NCI-H446 (cell line): ENCODE results near the gene N4BP3.
"Not testable (repeated sequence)": the region's sequence is repeated elsewhere in the genome, so short reads cannot be mapped to it uniquely, and the experiment has no call there.

Experiments
- DNase-seq, 2 experiments: peaks; one replicate each; lab custom pipeline; 2025; lab: John Stamatoyannopoulos, UW

Gene N4BP3

GRCh38 chr5:178122346-178122745 is 9.0 kb downstream of the N4BP3 start:
- no peak for DNase-seq

DNA sequence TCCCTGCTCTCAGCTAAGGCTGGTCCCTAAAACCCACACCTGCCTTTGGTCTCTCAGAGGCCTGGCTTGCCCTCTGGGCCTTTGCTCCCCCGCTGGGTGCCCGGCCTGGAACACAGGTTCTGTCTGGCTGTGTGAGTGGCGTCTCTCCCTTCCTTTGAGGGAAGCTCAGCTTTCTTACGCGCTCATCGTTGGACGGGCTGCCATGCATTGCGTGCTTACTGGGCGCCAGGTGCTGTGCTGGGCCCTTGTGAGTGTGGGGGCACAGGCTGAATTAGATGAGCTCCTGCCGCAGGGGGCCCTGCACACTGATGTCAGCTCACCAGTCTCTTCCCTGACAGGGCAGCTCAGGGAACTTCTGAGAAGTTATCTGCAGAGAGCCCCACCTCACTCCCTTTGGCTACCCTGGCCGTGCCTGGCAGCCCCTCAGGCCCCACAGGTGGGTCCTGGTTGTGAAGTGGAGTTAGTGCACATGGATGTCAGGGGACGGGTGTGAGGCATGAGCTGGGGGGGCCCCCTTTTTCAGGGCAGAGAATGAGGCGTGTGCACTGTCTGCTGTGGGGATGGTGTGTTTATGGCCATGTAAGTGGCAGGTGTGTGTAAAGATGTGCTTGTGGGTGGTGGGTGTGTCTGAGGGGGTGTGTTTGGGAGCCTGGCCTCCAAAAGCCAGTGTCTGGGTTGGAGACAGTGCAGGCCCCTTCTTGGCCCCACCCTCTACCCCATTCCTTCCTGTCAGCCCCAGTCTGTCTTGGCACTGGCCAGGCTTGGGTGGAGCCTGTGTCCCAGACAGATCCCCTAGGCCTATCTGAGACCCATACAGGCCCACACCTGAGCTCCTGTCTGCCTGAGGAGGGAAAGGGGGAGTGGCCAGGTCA is 10.0 kb downstream of the N4BP3 start:
- no peak for DNase-seq

- no peak for DNase-seq
These were observed 10.9 kb downstream of the N4BP3 start for GRCh38 chr5:178123966-178124925.

GRCh38 chr5:178125253-178125906 is 12.0 kb downstream of the N4BP3 start:
- no peak for DNase-seq

DNA sequence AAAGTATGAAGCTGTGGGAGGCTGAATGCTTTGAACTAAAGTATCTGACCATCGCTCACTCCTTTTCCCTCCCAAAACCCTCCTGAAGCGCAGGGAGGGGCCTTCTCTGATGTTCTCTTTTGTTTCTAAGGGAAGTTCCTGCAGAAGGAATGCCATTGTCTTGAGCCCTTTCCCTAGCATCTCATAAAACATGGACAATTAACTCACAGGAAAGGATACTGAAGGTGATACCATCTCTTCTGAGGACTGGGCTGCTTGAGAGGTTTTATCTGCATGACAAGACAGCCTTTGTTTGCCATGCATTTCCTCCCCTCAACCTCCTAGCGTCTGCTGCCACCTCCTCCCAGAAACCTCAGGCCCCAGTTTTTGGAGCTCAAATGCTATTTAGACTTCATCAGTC is 13.2 kb downstream of the N4BP3 start:
- DNase-seq = no peak

DNA sequence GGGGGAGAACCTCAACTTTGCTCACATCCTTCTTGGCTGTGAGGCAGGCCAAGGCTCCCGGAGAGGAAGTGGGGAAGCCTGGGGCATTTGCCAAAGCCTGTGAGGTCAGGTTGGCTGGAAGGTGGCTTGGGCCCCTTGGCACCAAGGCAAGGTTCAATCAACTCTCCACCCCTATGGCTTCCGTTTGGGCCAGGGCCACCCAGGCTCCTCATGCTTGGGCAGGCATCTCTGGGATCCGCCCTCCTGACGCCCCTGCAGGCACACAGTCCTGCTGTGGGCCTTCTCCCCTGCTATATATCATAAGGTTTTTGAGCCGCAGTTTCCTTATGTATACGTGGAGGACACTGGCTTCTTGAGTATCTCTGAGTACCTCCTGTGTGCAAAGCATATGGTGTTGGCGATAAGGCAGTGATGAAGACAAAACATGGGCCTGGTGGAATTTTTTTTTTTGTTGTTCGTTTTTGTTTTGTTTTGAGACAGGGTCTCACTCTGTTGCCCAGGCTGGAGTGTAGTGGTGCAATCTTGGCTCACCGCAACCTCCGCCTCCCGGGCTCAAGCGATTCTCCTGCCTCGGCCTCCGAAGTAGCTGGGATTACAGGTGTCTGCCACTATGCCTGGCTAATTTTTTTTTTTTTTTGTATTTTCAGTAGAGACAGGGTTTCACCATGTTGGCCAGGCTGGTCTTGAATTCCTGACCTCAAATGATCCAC is 14.1 kb downstream of the N4BP3 start:
- DNase-seq = not testable (repeated sequence)

- no peak for DNase-seq
These were observed 16.0 kb downstream of the N4BP3 start for GRCh38 chr5:178129296-178129695.

DNA sequence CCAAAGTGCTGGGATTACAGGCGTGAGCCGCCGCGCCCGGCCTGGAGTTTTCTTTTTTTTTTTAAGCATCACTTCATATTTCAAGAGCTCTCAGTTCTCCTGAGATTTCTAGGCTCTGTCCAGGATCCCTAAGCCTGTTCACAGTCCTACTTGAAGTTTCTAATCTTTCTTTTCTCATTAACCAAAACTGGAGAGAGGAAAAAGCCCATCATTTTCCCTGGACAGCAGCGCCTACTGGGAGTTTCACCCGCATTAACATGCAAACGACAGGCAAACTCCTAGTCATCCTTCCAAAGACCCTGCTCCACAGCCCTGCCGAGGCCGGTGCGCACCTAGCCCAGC is 16.9 kb downstream of the N4BP3 start:
- DNase-seq = not testable (repeated sequence)

DNA sequence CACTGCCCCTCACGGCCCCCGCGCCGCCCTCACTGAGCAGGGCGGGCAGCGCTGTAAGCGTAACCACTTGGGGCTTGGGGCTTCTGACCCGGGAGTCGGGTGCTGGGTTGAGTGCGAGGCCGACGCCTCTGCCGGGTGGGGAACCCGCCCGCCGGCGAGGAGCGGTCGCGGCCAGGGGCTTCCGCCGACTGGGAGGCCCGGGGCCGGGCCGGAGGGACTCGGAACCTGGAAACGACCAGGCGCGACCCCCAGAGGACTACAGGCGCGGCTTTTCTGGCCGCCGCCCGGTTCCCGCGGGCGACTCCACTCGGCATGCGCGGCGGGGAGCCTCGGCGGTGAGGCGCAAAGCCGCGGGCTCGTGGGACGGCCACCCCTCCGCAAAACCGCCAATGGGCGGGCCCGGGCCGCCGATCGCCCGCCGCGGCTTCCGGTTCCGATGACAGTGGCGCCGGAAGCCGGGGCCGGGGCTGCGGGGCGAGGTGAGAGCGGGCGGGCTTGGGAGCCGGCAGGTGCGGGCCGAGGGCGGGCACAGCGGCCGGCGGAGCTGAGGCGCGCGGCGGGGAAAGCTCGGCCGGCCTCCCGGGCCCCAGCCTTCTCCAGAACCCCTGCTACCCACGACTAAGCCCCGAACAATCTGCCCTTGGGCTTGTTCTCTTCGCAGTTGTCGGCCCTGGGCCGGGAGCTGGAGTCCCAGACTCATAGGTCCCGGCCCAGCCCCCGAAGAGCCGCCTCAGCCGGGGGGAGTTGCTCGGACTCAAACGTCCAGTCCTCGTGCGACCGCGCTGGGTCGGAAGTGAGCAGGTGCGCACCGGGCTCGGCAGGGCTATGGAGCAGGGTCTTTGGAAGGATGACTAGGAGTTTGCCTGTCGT is 17.5 kb downstream of the N4BP3 start, which contains the start of gene RMND5B:
TSS of gene RMND5B (plus strand) at position 439 of the 870 bp plus-strand sequence. CDS start 7,106 bp downstream, outside the sequence.
- DNase-seq = peak; percentile 32 to 85

DNA sequence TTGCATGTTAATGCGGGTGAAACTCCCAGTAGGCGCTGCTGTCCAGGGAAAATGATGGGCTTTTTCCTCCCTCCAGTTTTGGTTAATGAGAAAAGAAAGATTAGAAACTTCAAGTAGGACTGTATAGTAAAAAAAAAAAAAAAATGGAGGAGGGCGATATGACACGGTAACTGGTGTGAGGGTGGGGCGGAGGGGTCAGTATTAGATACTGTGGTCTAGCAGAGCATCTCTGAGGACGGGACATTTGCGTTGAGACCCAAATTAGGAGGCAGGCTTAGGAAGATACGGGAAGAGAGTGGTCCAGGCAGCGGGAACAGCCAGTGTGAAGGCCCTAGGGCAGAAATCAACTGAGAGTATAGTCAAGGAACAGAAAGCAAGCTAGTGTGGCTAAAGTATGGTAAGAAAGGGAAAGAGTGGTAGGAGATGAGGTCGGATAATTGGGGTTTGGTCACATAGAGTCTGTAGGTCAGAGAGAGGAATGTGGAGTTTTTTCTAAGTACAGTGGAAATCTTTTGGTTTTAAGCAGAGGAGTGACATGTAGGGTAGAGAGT is 18.2 kb downstream of the N4BP3 start:
- no peak for DNase-seq

DNA sequence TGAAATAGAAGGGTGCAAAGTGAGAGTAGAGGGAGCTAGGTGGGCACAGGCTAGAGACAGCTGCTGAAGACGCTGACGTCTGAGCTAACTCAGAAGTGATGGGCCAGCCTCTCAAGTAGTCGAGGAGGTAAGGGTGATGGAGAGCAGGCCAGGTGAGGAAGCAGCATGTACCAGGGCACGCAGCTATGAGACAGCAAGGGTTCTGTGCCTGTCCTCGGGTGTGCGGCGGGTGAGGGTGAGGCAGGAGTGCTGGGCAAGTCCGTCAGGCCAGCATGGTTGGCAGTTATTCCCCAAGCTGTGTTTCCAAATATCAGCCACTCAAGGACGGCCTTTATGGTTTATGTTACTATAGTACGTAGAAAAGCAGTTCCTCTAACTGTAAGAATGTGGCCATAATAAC is 23.7 kb downstream of the N4BP3 start:
- no peak for DNase-seq

DNA sequence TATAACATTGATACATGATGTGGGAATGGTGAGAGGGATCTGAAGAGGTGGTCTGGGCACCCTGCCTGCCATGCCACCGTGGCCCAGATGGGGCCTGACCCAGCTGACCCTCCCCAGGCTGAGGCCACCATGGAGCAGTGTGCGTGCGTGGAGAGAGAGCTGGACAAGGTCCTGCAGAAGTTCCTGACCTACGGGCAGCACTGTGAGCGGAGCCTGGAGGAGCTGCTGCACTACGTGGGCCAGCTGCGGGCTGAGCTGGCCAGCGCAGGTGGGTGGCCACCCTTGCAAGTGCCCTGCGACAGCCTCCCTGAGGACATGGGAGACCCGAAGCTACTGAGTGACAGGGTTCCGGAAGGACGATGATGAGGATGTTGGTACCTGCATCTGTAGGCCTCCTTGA is 24.7 kb downstream of the N4BP3 start:
- DNase-seq = no peak

GRCh38 chr5:178141550-178141949 is 28.2 kb downstream of the N4BP3 start:
- no peak for DNase-seq

- DNase-seq = no peak
These were observed 29.3 kb downstream of the N4BP3 start for GRCh38 chr5:178142642-178143041.

DNA sequence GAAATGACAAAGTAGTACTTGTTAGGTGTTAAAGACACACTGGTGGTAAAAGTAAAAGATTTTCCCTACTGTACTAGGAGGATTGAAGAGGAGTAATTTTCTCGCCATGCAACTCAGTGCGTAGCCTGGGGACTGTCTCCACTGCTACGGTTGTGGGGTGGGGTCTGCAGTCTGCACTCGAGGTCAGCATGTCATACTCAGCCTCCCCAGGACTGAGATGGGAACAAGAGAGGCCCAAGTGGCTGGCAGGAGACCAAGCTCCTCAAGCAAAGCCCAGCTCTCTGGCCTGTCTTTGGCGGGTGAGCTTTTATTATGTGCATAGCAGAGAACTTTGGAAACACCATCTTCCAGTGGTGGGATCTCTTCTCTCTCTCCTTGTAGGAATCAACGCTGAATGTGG is 29.9 kb downstream of the N4BP3 start:
- DNase-seq = no peak

GRCh38 chr5:178143901-178144300 is 30.6 kb downstream of the N4BP3 start:
- DNase-seq = peak; percentile 8 to 71

DNA sequence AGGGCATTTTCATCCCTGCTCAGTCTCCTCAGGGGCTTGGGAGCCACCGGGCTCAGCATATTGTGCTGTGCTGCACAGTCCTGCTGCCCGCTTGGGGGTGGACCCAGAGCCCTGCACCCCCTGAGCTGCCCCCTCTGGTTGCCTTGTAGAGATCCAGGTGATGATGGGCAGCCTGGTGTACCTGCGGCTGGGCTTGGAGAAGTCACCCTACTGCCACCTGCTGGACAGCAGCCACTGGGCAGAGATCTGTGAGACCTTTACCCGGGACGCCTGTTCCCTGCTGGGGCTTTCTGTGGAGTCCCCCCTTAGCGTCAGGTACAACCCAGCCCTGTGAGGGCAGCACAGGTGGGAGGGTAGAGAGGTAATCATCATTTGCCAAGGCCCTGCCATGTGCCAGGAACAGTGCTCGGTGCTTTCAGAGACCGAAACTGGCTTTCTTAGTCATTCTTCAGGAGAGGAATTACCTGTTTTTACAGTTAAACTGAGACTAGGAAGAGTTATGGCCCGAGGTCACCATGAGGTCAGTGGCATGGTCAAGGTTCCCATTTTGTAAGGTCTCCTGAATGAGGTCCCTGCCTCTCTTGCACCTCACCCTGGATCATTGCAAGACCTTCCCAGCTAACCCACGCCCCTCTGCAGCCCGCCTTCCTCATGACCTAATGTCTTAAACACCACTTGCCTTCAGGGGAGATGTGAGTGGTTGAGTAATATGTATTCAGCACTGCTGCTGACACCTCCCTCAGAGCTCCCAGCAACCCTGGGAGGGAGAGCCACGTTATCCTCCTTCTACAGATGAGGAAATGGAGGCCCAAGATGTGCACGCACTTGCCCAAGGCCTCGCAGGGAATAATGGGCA is 32.9 kb downstream of the N4BP3 start:
- peak in 1 of 2 experiments; percentile 14 for DNase-seq

- DNase-seq = no peak
These were observed 34.1 kb downstream of the N4BP3 start for GRCh38 chr5:178147406-178147805.

- DNase-seq = no peak
These were observed 36.0 kb downstream of the N4BP3 start for GRCh38 chr5:178149199-178149932.
